Left lung (tissue), 10 donors: ENCODE data around the gene CTXND2. TPM values are rescaled to one million over a fixed set of nuclear protein-coding genes. Genes with fewer than 3 reads are reported as not detected.
"Not testable (repeated sequence)": the region's sequence is repeated elsewhere in the genome, so short reads cannot be mapped to it uniquely, and the experiment has no call there.

Source experiments
- ATAC-seq: fragments of 200-7000 bp; cut with Tn5 transposase; one replicate; pipeline ENCODE4 v1.9.1; 2020; ENCODE audit warnings: moderate library complexity
- DNase-seq, 4 donors: peaks; one replicate each; pipeline ENCODE4 v3.0.0-alpha.2; 2013 to 2020
- H3K27ac ChIP-seq, 2 donors: fragments of 200-600 bp; sonication (generic) in 1 of 2; one replicate each; pipeline versions ENCODE4 v1.5.0 to v1.8.0; 2020 to 2021
- H3K27me3 ChIP-seq, 2 donors: fragments of 200-600 bp; sonication (generic) in 1 of 2; one replicate each; pipeline versions ENCODE4 v1.5.0 to v1.8.0; 2020 to 2021
- H3K36me3 ChIP-seq, 2 donors: fragments of 200-600 bp; sonication (generic) in 1 of 2; one replicate each; pipeline versions ENCODE4 v1.5.0 to v1.8.0; 2020 to 2021
- H3K4me1 ChIP-seq, 2 donors: fragments of 200-600 bp; one replicate each; pipeline ENCODE4 v1.8.0; 2021
- H3K4me3 ChIP-seq, 2 donors: fragments of 200-600 bp; sonication (generic) in 1 of 2; one replicate each; pipeline versions ENCODE4 v1.5.0 to v1.8.0; 2020 to 2021; ENCODE audit warnings: mild to moderate bottlenecking in 1 of 2
- H3K9me3 ChIP-seq, 2 donors: fragments of 200-600 bp; sonication (generic) in 1 of 2; one replicate each; pipeline versions ENCODE4 v1.5.0 to v1.8.0; 2020 to 2021
- intact Hi-C, 2 donors: fragments of 100-400 bp; cut with DNase I; formaldehyde crosslinking; loops; one replicate each; pipeline versions ENCODE4 v1.11.2 to v1.14.2; 2022
- polyA plus RNA-seq, 6 donors: library from polyadenylated mRNA; unstranded; fragments of 120-200 nt; gene quantifications; one replicate each; pipeline ENCODE4 v1.2.1, GENCODE V29; 2013; ENCODE audit not compliant: insufficient read length in 6 of 6
- total RNA-seq, 2 donors: library from RNA; stranded (reverse); fragmentation: NEBNext Ultra II Directional; extraction: Animal tissue kit (Norgen Biotek cat#: 25700); gene quantifications; one replicate each; pipeline ENCODE4 v1.2.1, GENCODE V29; 2021
- TF ChIP-seq, protein P1 (sequence below), 2 donors: fragments of 200-600 bp; sonication (generic) in 1 of 2; IDR thresholded peaks; one replicate each; pipeline versions ENCODE4 v1.5.0 to v1.8.0; 2021; ENCODE audit warnings: antibody characterized with exemption in 2 of 2
- donor health status: DM: no; HTN: yes; CAD: no.
- donor health status: DM: no; HTN: no; CAD: no.

Gene CTXND2
- total and polyA plus RNA-seq, 8 donors = 0.15 TPM; not detected in 7

DNA sequence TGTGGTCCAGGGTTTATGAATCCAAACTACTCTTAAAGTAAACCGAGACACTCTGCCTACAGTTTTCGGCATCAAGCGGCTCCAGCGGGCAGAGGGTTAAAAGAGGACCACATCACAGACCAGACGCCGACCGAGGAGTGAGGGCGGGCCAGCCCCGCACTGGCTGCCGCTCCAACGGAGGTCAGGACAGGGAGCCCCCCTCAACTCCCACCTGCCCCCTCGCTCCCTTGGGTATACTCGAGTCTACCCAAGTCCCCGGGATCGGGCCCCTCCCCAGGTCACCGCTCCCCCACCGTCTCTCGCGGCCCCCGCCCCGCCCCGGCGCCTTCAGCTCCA, 10.8 kb upstream of the CTXND2 start:
- Histone ChIP-seq H3K27me3 (no peaks in the 10 kb centered on the region), H3K4me1 (peaks cover 8 to 20% of the 10 kb centered on the region in 2 donors), H3K36me3 (no peaks in the 10 kb centered on the region), H3K27ac (peak overlapping the region; percentile 91 to 98), H3K9me3 (no peaks in the 10 kb centered on the region), H3K4me3 (peak overlapping the region; percentile 70 to 79)
- ATAC-seq (peak; percentile 64), DNase-seq (peak in 2 of 4 donors; percentile 72 to 73)
- TF ChIP-seq, protein P1, sequence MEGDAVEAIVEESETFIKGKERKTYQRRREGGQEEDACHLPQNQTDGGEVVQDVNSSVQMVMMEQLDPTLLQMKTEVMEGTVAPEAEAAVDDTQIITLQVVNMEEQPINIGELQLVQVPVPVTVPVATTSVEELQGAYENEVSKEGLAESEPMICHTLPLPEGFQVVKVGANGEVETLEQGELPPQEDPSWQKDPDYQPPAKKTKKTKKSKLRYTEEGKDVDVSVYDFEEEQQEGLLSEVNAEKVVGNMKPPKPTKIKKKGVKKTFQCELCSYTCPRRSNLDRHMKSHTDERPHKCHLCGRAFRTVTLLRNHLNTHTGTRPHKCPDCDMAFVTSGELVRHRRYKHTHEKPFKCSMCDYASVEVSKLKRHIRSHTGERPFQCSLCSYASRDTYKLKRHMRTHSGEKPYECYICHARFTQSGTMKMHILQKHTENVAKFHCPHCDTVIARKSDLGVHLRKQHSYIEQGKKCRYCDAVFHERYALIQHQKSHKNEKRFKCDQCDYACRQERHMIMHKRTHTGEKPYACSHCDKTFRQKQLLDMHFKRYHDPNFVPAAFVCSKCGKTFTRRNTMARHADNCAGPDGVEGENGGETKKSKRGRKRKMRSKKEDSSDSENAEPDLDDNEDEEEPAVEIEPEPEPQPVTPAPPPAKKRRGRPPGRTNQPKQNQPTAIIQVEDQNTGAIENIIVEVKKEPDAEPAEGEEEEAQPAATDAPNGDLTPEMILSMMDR (IDR thresholded peaks at IDR 0.05) = no peak
- intact Hi-C loops = no loop called here

DNA sequence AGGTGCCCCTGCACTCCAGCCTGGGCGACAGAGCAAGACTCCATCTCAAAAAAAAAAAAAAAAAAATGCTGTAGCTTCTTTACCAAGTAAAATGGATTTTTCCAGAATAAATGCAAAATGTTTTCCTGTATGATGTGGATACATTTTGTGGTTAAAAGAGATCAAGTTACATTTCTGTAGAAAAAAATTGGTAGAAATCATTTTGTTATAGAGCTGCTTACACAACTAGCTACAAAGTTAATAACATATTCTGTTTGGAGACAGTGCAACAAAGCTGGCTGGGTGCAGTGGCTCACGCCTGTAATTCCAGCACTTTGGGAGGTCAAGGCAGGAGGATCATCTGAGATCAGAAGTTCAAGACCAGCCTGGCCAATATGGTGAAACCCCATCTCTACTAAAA, 8.0 kb upstream of the CTXND2 start:
- ATAC-seq, DNase-seq, H3K4me3 ChIP-seq, intact Hi-C loops, H3K27me3 ChIP-seq, H3K9me3 ChIP-seq, H3K27ac ChIP-seq, H3K36me3 ChIP-seq: not testable (repeated sequence)
- peaks cover 8 to 21% of the 10 kb centered on the region in 2 donors for H3K4me1 ChIP-seq

DNA sequence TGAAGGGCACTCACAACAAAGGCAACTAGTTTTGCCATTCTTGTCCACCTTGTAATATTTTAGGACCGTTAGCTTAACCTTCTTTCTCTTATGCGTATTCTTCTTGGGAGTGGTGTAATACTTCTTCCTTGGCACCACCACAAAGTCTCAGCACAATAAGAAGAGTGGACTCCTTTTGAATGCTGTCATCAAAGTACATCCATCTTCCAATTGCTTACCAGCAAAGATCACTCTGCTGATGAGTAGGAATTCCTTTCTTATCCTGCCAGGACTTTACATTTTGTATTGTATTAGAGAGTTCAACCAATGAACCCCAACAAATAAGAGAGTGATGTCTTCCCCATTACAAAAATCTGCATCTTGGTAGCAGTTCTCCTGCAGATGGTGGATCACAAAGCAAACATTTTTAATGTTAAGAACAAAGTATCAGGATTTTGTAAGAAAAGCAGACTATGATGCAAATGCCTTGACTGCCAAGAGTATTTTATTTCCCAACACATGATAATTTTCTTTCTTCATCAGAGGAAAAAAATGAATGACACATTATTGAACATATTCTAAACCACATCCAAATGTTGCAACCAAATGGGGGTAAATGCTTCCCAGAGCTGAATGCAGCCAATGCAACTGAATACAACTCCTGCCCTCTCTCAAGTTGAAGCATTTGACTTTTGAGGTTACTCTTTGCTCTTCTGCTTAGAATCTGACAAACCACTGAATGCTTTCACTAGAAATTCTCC, 5.4 kb upstream of the CTXND2 start:
- TF ChIP-seq, protein P1 (IDR thresholded peaks at IDR 0.05) = no peak
- DNase-seq (peak in 2 of 4 donors; percentile 78 to 82), ATAC-seq (peak; percentile 54)
- Histone ChIP-seq H3K4me3 (no peak overlapping the region), H3K27me3 (no peaks in the 10 kb centered on the region), H3K36me3 (no peaks in the 10 kb centered on the region), H3K27ac (peak overlapping the region in 1 of 2 donors; percentile 58), H3K9me3 (no peaks in the 10 kb centered on the region), H3K4me1 (peaks cover 0 to 4% of the 10 kb centered on the region in 2 donors)
- intact Hi-C loops = no loop called here

DNA sequence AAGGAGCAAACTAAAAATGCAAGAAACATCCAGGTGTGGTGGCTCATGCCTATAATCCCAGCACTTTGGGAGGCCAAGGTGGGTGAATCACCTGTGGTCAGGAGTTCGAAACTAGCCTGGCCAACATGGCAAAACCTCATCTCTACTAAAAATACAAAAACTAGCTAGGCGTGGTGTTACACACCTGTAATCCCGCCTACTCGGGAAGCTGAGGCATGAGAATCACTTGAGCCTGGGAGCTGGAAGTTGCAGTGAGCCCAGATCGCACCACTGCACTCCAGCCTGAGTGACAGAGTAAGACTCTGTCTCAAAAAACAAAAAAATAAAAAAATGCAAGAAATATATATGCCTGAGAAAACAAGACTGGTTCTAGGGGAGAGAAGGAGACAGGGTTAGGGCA, 3.8 kb upstream of the CTXND2 start:
- H3K27me3 ChIP-seq, H3K9me3 ChIP-seq, H3K4me1 ChIP-seq, H3K4me3 ChIP-seq, H3K36me3 ChIP-seq, DNase-seq, intact Hi-C loops, H3K27ac ChIP-seq, ATAC-seq: not testable (repeated sequence)

DNA sequence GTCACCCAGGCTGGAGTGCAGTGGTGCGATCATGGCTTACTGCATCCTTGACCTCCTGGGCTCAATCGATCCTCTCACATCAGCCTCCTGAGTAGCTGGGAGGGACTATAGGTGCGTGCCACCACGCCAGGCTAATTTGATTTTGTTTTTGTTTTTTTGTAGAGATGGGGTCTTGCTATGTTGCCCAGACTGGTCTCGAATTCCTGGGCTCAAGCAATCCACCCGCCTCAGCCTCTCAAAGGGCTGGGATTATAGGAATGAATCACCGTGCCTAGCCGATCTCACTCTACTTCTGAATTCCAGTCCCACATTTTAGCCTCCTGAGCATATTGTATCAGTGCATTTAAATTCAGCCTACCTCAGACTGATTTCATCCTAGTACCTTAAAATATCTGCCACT, 1.8 kb downstream of the CTXND2 start:
- no peaks in the 10 kb centered on the region for H3K9me3 ChIP-seq
- TF ChIP-seq, protein P1 (IDR thresholded peaks at IDR 0.05) = no peak
- intact Hi-C loops = no loop called here
- H3K4me1 ChIP-seq = no peaks in the 10 kb centered on the region
- DNase-seq (no peak), ATAC-seq (no peak)
- no peak overlapping the region for H3K4me3 ChIP-seq
- H3K27me3 ChIP-seq = no peaks in the 10 kb centered on the region
- no peaks in the 10 kb centered on the region for H3K36me3 ChIP-seq
- H3K27ac ChIP-seq = no peak overlapping the region

DNA sequence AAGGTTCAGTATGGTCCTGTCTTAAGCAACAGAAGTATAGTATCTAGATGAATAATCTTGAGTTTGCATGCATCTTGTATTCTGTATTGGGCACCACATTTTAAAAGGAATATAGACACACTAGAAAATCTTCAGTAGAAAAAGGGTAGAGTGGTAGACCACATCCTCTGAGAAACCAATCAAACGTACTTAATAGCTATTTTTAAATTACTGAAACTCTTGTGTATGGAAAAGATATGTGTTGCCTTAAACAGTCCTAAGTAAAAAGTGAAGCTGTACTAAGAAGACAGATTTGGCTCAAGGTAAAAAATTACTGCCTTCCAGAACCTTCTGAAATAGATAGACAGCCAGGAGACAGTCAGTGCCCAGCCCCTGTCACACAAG, 3.1 kb downstream of the CTXND2 start:
- DNase-seq (no peak), ATAC-seq (no peak)
- no peak overlapping the region for H3K4me3 ChIP-seq
- TF ChIP-seq, protein P1 (IDR thresholded peaks at IDR 0.05) = no peak
- no peaks in the 10 kb centered on the region for H3K4me1 ChIP-seq
- intact Hi-C loops = no loop called here
- no peaks in the 10 kb centered on the region for H3K9me3 ChIP-seq
- H3K27me3 ChIP-seq = no peaks in the 10 kb centered on the region
- H3K36me3 ChIP-seq = no peaks in the 10 kb centered on the region
- no peak overlapping the region for H3K27ac ChIP-seq
